GM21576 (cell line): Measurements from ENCODE around the gene ZDHHC18.
A peak's percentile ranks its signal among the peaks of the same experiment; 100 is the strongest.

Experiments used
- ATAC-seq: cut with Tn5 transposase; IDR thresholded peaks from one replicate; pipeline ENCODE4 v1.9.1; 2021; ENCODE audit warnings: mild to moderate bottlenecking, moderate library complexity; ENCODE audit not compliant: unreplicated experiment

Gene ZDHHC18

GRCh38 chr1:26894263-26894662 lies 67.8 kb downstream of the ZDHHC18 start:
- no peak for ATAC-seq

- ATAC-seq: no peak
Observed at GRCh38 chr1:26897351-26897750, 70.9 kb downstream of the ZDHHC18 start.

DNA sequence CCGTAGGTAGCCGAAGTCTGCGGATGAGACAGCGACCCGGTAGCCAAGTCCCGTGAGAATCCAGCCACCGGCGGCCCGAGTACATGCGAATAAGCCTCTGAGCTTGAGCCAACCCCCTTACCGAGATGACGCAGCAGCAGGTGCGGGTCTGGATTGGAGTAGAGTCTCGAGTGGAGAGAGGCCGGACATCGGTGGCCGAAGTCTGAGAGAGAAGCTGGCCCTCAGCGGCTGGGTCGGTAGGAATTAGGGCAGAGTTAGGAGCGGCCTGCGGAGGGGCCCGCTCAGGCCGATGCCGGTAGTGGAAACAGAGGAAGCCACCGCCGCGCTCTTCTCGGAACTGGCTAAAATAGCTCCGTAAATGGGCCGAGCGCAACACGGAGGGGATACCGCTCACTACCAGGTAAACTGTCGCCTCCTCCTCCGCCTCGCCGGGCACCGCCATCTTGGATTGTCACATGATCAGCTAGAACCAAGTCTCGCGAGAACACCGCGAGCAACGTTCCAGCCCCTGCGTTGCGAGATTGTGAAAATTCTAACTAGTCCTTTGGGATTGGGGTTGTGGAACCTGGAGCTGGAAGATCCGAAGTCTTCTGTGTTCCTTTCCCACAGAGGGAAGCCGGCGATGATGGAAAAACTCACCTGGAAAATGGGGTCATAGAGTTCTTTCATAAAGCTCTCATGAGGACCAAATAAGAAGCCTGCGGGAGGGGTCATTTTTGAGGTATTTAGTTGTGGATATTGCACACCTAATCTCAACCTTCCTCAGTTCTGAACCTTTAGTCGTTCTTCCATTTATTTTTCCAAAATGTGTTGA lies 73.7 kb downstream of the ZDHHC18 start, which contains the start of gene GPATCH3:
GPATCH3 (minus strand) TSS at position 467 of the 814 bp plus-strand sequence; CDS start at position 442, 25 bp downstream.
- peak; percentile 90 for ATAC-seq

DNA sequence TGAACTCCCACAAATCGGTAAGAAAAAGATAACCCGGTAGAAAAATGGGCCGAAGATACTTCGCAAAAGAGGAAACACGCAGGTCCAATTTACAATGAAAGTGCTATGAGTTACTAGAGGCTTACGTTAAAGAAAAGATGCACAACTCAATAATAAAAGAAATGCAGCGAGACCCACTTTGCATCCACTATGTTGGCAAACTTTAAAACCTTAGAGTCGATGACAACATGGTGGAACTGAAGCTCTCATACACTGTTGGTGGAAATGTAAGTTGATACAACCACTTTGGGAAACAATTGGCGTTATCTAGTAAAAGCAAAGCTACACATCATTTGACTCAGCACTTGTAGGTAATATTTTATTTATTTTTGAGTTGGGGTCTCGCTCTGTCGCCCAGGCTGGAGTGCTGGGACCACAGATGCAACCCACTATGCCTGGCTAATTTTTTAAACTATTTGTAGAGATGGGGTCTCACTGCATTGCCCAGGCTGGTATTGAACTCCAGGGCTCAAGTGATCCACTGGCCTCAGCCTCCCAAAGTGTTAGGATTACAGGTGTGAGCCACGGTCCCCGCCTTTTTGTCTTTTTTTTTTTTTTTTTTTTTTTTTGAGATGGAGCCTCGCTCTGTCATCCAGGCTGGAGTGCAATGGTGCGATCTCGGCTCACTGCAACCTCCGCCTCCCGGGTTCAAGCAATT lies 74.5 kb downstream of the ZDHHC18 start:
- no peak for ATAC-seq
